Loucy (cell line): ENCODE results near the gene BCAS1.

Experiments
- H2AFZ ChIP-seq: fragments of 200-600 bp; sonication (generic); 2 replicates; pipeline ENCODE4 v1.6.0; 2016; ENCODE audit warnings: antibody characterized with exemption, mild to moderate bottlenecking, low read length, moderate library complexity
- H3F3A ChIP-seq: fragments of 200-600 bp; 2 replicates; pipeline ENCODE4 v1.6.0; 2016; ENCODE audit warnings: antibody characterized with exemption, low read depth, mild to moderate bottlenecking
- H3K27me3 ChIP-seq: fragments of 200-600 bp; sonication (generic); 2 replicates; pipeline ENCODE4 v1.6.1; 2014; ENCODE audit warnings: low read length, mild to moderate bottlenecking; ENCODE audit not compliant: insufficient read depth, poor library complexity, severe bottlenecking
- H3K36me3 ChIP-seq: fragments of 200-600 bp; sonication (generic); 2 replicates; pipeline ENCODE4 v1.6.1; 2016; ENCODE audit warnings: low read length; ENCODE audit not compliant: insufficient read depth
- H3K4me1 ChIP-seq: fragments of 200-600 bp; sonication (generic); 2 replicates; pipeline ENCODE4 v1.5.1; 2014; ENCODE audit warnings: low read length, mild to moderate bottlenecking; ENCODE audit not compliant: insufficient read depth, poor library complexity, severe bottlenecking
- H3K4me2 ChIP-seq: fragments of 200-600 bp; sonication (generic); 2 replicates; pipeline ENCODE4 v1.6.0; 2014; ENCODE audit warnings: antibody characterized with exemption, low read length, low read depth, mild to moderate bottlenecking; ENCODE audit not compliant: poor library complexity, severe bottlenecking
- H3K4me3 ChIP-seq: fragments of 200-600 bp; sonication (generic); 2 replicates; pipeline ENCODE4 v1.5.1; 2014; ENCODE audit warnings: low read length, mild to moderate bottlenecking, mixed read lengths; ENCODE audit not compliant: poor library complexity, severe bottlenecking
- H3K79me2 ChIP-seq: fragments of 200-600 bp; sonication (generic); 2 replicates; pipeline ENCODE4 v1.6.1; 2014; ENCODE audit warnings: low read length; ENCODE audit not compliant: insufficient read depth
- H3K9ac ChIP-seq: fragments of 200-600 bp; sonication (generic); 2 replicates; pipeline ENCODE4 v1.6.0; 2014; ENCODE audit warnings: mild to moderate bottlenecking, low read depth, low read length, moderate library complexity; ENCODE audit not compliant: poor library complexity, severe bottlenecking
- H3K9me2 ChIP-seq: fragments of 200-600 bp; sonication (generic); replicated peaks from 2 replicates; pipeline ENCODE4 v1.6.1; 2016; ENCODE audit warnings: low read depth, low read length, mixed read lengths
- H3K9me3 ChIP-seq: fragments of 200-600 bp; sonication (generic); 2 replicates; pipeline ENCODE4 v1.6.1; 2014; ENCODE audit warnings: mild to moderate bottlenecking, antibody characterized with exemption, low read length, low read depth; ENCODE audit not compliant: insufficient read depth
- H4K20me1 ChIP-seq: fragments of 200-600 bp; sonication (generic); 2 replicates; pipeline ENCODE4 v1.6.0; 2014; ENCODE audit warnings: antibody characterized with exemption, low read length, mild to moderate bottlenecking; ENCODE audit not compliant: insufficient read depth, poor library complexity, severe bottlenecking
- EZH2phosphoT487 ChIP-seq: fragments of 200-600 bp; IDR thresholded peaks from 2 replicates; pipeline ENCODE4 v1.6.1; 2018; ENCODE audit warnings: antibody characterized with exemption, mild to moderate bottlenecking, moderate library complexity, borderline replicate concordance
- TF ChIP-seq, protein P1 (sequence below): fragments of 200-600 bp; sonication (generic); conservative IDR thresholded peaks from 2 replicates; pipeline ENCODE4 v1.5.1; 2014; ENCODE audit warnings: mild to moderate bottlenecking, antibody characterized with exemption, low read length

BCAS1 gene

DNA sequence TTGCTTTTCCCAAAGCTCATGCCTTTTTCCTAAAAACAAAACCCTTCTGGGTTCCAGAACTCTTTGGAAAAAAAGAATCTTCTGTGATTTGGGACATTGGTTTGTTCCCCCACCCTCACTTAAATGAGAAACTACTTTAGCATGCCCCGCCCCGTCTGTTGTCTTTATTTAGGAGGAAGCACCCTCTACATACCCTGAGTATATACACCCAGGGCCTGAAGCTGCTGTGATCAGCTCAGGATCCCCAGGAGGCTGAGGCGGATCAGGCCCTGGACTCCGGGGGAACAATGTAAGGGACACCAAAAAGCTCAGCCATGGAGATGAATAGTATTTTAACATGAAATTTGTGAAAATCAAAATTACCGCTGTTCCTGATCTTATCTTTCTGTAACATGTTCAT, 1.4 kb downstream of the BCAS1 start:
- Histone ChIP-seq H3K36me3 (no peaks in the 10 kb centered on the region), H3K27me3 (no peaks in the 10 kb centered on the region), H3K9me3 (no peaks in the 10 kb centered on the region), H3K4me1 (peaks cover 12% of the 10 kb centered on the region), H3K9me2 (no peaks in the 10 kb centered on the region), H3K9ac (no peak overlapping the region), H3K79me2 (no peaks in the 10 kb centered on the region), H3K4me3 (no peak overlapping the region), H3K4me2 (no peak overlapping the region), H4K20me1 (no peaks in the 10 kb centered on the region), H2AFZ (no peak overlapping the region), H3F3A (no peaks in the 10 kb centered on the region)
- TF ChIP-seq, protein P1, sequence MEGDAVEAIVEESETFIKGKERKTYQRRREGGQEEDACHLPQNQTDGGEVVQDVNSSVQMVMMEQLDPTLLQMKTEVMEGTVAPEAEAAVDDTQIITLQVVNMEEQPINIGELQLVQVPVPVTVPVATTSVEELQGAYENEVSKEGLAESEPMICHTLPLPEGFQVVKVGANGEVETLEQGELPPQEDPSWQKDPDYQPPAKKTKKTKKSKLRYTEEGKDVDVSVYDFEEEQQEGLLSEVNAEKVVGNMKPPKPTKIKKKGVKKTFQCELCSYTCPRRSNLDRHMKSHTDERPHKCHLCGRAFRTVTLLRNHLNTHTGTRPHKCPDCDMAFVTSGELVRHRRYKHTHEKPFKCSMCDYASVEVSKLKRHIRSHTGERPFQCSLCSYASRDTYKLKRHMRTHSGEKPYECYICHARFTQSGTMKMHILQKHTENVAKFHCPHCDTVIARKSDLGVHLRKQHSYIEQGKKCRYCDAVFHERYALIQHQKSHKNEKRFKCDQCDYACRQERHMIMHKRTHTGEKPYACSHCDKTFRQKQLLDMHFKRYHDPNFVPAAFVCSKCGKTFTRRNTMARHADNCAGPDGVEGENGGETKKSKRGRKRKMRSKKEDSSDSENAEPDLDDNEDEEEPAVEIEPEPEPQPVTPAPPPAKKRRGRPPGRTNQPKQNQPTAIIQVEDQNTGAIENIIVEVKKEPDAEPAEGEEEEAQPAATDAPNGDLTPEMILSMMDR = no peak
- no peak for TF ChIP-seq EZH2phosphoT487

DNA sequence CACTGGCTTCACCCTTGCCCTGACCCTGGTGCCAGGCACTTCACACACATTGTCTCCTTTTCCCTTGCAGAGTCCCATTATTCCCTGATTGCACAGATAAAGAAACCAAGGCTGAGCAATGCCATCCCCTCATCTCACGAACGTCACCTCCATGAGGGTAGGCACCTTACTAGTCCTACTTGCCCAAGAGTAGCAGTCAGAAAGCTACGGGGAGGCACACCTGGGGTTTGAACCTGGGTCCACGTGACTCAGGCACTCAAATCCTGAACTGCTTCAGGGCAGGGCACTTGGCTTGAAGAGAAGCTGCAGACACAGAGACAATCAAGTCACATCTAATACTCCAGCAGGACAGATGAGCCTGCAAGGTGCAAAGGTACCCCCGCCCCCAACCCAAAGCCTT, 1.9 kb downstream of the BCAS1 start:
- no peak for TF ChIP-seq EZH2phosphoT487
- TF ChIP-seq, protein P1 = no peak
- Histone ChIP-seq H2AFZ (no peak overlapping the region), H3K9me3 (no peaks in the 10 kb centered on the region), H4K20me1 (no peaks in the 10 kb centered on the region), H3K36me3 (no peaks in the 10 kb centered on the region), H3K4me2 (no peak overlapping the region), H3K9me2 (no peaks in the 10 kb centered on the region), H3K27me3 (no peaks in the 10 kb centered on the region), H3K4me3 (no peak overlapping the region), H3K79me2 (no peaks in the 10 kb centered on the region), H3K4me1 (peaks cover 11% of the 10 kb centered on the region), H3F3A (no peaks in the 10 kb centered on the region), H3K9ac (no peak overlapping the region)

DNA sequence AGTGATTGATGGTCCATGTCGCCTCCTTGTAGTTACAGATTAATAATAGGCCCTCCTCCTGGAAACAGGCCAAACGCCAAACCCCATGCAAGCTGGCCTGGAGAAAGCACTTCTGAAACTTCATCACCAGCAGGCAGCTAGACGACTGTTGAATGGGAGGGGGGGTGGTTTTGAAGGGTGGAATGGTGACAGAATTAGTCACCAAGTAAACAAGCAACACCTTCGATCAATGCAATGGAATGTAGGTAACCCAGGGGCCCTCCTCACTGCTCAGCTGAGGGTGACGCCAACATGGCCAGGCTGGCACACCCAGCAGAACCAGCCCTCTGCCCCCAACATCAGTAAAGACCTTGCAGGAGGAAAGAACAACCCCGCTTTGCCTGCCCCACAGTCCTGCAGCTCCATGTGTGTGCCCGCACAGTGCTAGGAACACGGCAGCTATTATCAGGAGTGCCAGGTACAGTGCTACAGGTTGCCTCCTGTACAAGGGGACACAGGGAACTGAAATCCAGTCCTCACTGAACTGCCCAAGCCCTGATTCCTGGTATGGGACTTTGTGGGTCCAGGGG, 2.7 kb downstream of the BCAS1 start:
- no peaks in the 10 kb centered on the region for H3K27me3 ChIP-seq
- no peak overlapping the region for H3K4me2 ChIP-seq
- peaks cover 11% of the 10 kb centered on the region for H3K4me1 ChIP-seq
- no peaks in the 10 kb centered on the region for H3F3A ChIP-seq
- H3K9me2 ChIP-seq = no peaks in the 10 kb centered on the region
- TF ChIP-seq, protein P1 = no peak
- TF ChIP-seq EZH2phosphoT487 = no peak
- no peaks in the 10 kb centered on the region for H3K79me2 ChIP-seq
- no peak overlapping the region for H2AFZ ChIP-seq
- no peaks in the 10 kb centered on the region for H3K9me3 ChIP-seq
- no peak overlapping the region for H3K9ac ChIP-seq
- no peaks in the 10 kb centered on the region for H4K20me1 ChIP-seq
- no peak overlapping the region for H3K4me3 ChIP-seq
- H3K36me3 ChIP-seq = no peaks in the 10 kb centered on the region
